SK-N-MC (cell line): Measurements from ENCODE around the gene ERC2.

ENCODE experiments used
- EZH2 ChIP-seq: fragments of 200-600 bp; sonication (generic); IDR thresholded peaks from one replicate; pipeline ENCODE4 v1.6.1; 2017; ENCODE audit warnings: antibody characterized with exemption
- FOXP2 ChIP-seq: optimal IDR thresholded peaks from 2 replicates; pipeline ENCODE3; 2011; ENCODE audit warnings: mild to moderate bottlenecking, moderate library complexity; ENCODE audit not compliant: insufficient read depth; ENCODE audit errors: extremely low read length, control extremely low read depth
- POLR2AphosphoS5 ChIP-seq: IDR thresholded peaks from 2 replicates; pipeline ENCODE4 v1.6.1; 2012; ENCODE audit warnings: mild to moderate bottlenecking, low read depth, low read length, borderline replicate concordance

DNA sequence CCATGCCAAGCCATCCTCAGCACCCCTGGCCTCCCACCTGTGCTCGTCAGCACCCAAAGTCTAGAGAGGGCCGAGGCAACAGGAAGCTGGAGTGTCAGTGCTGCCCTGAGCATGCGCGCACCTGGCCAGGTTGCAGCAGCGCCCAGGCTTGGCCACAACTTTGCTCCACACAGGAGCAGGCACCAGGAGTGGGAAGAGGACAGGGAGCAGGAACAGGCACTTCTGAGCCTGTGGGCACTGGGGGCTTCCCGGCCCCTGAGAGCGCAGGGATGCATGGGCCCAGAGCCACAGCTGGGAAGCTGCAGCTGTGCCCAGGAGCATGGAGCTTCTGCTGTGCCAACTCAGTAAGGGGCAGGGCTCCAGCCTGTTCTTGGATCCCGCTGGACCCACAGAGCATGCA lies 509.7 kb downstream of the ERC2 start:
- no peak for TF ChIP-seq EZH2
- no peak for TF ChIP-seq POLR2AphosphoS5
- TF ChIP-seq FOXP2 = no peak
